ENCODE results near the gene ZFYVE28. TPM values are rescaled to one million over a fixed set of nuclear protein-coding genes. Genes with fewer than 3 reads are reported as not detected.

ZFYVE28 gene
- total RNA-seq, 5 donors from 2014 or later (not counting 1 experiment from before 2014, with no cell fraction given) = 33.4 to 56.2 (median 45.4) TPM

- CTCF ChIA-PET = no interaction called here
- H3K36me3 Mint-ChIP-seq = peaks cover 41% of the 10 kb centered on the region
These were observed 86.8 kb downstream of the ZFYVE28 start for GRCh38 chr4:2331519-2332200.

GRCh38 chr4:2331043-2331420 is 87.4 kb downstream of the ZFYVE28 start:
- H3K27me3 ChIP-seq (replicated peaks in 1 of 2; ENCODE audit: control insufficient read depth in 2 of 2, extremely low read depth in 1 of 2, insufficient read depth in 2 of 2, low read length in 1 of 2) = peaks cover 0 to 4% of the 10 kb centered on the region in 2 experiments
- Mint-ChIP-seq H3K27ac (no peak overlapping the region), H3K4me1 (no peaks in the 10 kb centered on the region), H3K4me3 (no peak overlapping the region), H3K9me3 (peaks cover 5 to 18% (median 14%) of the 10 kb centered on the region in 3 donors), H3K27me3 (no peaks in the 10 kb centered on the region), H3K36me3 (peaks cover 36% of the 10 kb centered on the region)
- H3K27ac ChIP-seq (ENCODE audit: low read length) = no peak overlapping the region
- H3K9me3 ChIP-seq = no peaks in the 10 kb centered on the region
- POLR2A ChIA-PET = no interaction called here
- H3K36me3 ChIP-seq (ENCODE audit: control insufficient read depth in 2 of 2, extremely low read depth in 1 of 2, insufficient read depth in 1 of 2, low read length in 1 of 2) = peaks cover 0 to 2% of the 10 kb centered on the region in 2 donors
- no peak for DNase-seq
- ATAC-seq (replicated peaks in 1 of 4) = no peak
- WGBS (ENCODE audit: insufficient coverage) = 80% methylated on average over 1 of the region's 11 CpGs
- CTCF ChIA-PET = no interaction called here
- no peak overlapping the region for H3K4me3 ChIP-seq (ENCODE audit: control insufficient read depth in 1 of 2, extremely low read depth in 1 of 2, low read length in 1 of 2)
- peaks cover 0 to 8% of the 10 kb centered on the region in 2 experiments for H3K4me1 ChIP-seq (ENCODE audit: control insufficient read depth in 1 of 2, extremely low read depth in 1 of 2, insufficient read depth in 2 of 2, low read length in 2 of 2)

More at GRCh38 chr4:2331519-2332200, 86.8 kb downstream of the ZFYVE28 start:
- peaks cover 0 to 4% of the 10 kb centered on the region in 2 experiments for H3K27me3 ChIP-seq (replicated peaks in 1 of 2; ENCODE audit: control insufficient read depth in 2 of 2, extremely low read depth in 1 of 2, insufficient read depth in 2 of 2, low read length in 1 of 2)
- no peaks in the 10 kb centered on the region for H3K27me3 Mint-ChIP-seq
- H3K27ac ChIP-seq (ENCODE audit: low read length) = no peak overlapping the region
- no peak overlapping the region for H3K4me3 Mint-ChIP-seq
- no peaks in the 10 kb centered on the region for H3K9me3 ChIP-seq
- peaks cover 5 to 18% (median 14%) of the 10 kb centered on the region in 3 donors for H3K9me3 Mint-ChIP-seq
- H3K4me1 Mint-ChIP-seq = no peaks in the 10 kb centered on the region
- POLR2A ChIA-PET = no interaction called here
- no peak overlapping the region for H3K27ac Mint-ChIP-seq
- peaks cover 0 to 2% of the 10 kb centered on the region in 2 donors for H3K36me3 ChIP-seq (ENCODE audit: control insufficient read depth in 2 of 2, extremely low read depth in 1 of 2, insufficient read depth in 1 of 2, low read length in 1 of 2)
- 92% methylated on average over 7 of the region's 13 CpGs for WGBS (ENCODE audit: insufficient coverage)
- DNase-seq (no peak), ATAC-seq (replicated peaks in 1 of 4) (no peak)
- no peak overlapping the region for H3K4me3 ChIP-seq (ENCODE audit: control insufficient read depth in 1 of 2, extremely low read depth in 1 of 2, low read length in 1 of 2)
- H3K4me1 ChIP-seq (ENCODE audit: control insufficient read depth in 1 of 2, extremely low read depth in 1 of 2, insufficient read depth in 2 of 2, low read length in 2 of 2) = peaks cover 0 to 8% of the 10 kb centered on the region in 2 experiments

GRCh38 chr4:2330091-2331042 is 88.1 kb downstream of the ZFYVE28 start:
- H3K36me3 Mint-ChIP-seq = peaks cover 33% of the 10 kb centered on the region
- ChIA-PET POLR2A (no interaction called here), CTCF (no interaction called here)

GRCh38 chr4:2327579-2327978 is 90.9 kb downstream of the ZFYVE28 start:
- CTCF ChIA-PET = no interaction called here
- POLR2A ChIA-PET = no interaction called here
- Histone ChIP-seq H3K27ac (ENCODE audit: low read length) (no peak overlapping the region), H3K4me1 (ENCODE audit: control insufficient read depth in 1 of 2, extremely low read depth in 1 of 2, insufficient read depth in 2 of 2, low read length in 2 of 2) (no peaks in the 10 kb centered on the region), H3K9me3 (no peaks in the 10 kb centered on the region), H3K4me3 (ENCODE audit: control insufficient read depth in 1 of 2, extremely low read depth in 1 of 2, low read length in 1 of 2) (no peak overlapping the region), H3K36me3 (ENCODE audit: control insufficient read depth in 2 of 2, extremely low read depth in 1 of 2, insufficient read depth in 1 of 2, low read length in 1 of 2) (peaks cover 0 to 2% of the 10 kb centered on the region in 2 donors), H3K27me3 (replicated peaks in 1 of 2; ENCODE audit: control insufficient read depth in 2 of 2, extremely low read depth in 1 of 2, insufficient read depth in 2 of 2, low read length in 1 of 2) (no peaks in the 10 kb centered on the region)
- Mint-ChIP-seq H3K9me3 (peaks cover 5 to 18% (median 14%) of the 10 kb centered on the region in 3 donors), H3K27me3 (no peaks in the 10 kb centered on the region), H3K4me1 (no peaks in the 10 kb centered on the region), H3K4me3 (no peak overlapping the region), H3K36me3 (peaks cover 35% of the 10 kb centered on the region), H3K27ac (no peak overlapping the region)
- no peak for DNase-seq
- no peak for ATAC-seq (replicated peaks in 1 of 4)

More at GRCh38 chr4:2330091-2331042, 88.1 kb downstream of the ZFYVE28 start:
- Histone ChIP-seq H3K27me3 (replicated peaks in 1 of 2; ENCODE audit: control insufficient read depth in 2 of 2, extremely low read depth in 1 of 2, insufficient read depth in 2 of 2, low read length in 1 of 2) (peaks cover 0 to 4% of the 10 kb centered on the region in 2 experiments), H3K27ac (ENCODE audit: low read length) (no peak overlapping the region), H3K9me3 (no peaks in the 10 kb centered on the region), H3K4me1 (ENCODE audit: control insufficient read depth in 1 of 2, extremely low read depth in 1 of 2, insufficient read depth in 2 of 2, low read length in 2 of 2) (peaks cover 0 to 8% of the 10 kb centered on the region in 2 experiments), H3K4me3 (ENCODE audit: control insufficient read depth in 1 of 2, extremely low read depth in 1 of 2, low read length in 1 of 2) (no peak overlapping the region), H3K36me3 (ENCODE audit: control insufficient read depth in 2 of 2, extremely low read depth in 1 of 2, insufficient read depth in 1 of 2, low read length in 1 of 2) (peaks cover 0 to 2% of the 10 kb centered on the region in 2 donors)
- no peak for ATAC-seq (replicated peaks in 1 of 4)
- WGBS (ENCODE audit: insufficient coverage) = 93% methylated on average over 16 of the region's 19 CpGs
- DNase-seq = no peak
- H3K27ac Mint-ChIP-seq = no peak overlapping the region
- H3K4me1 Mint-ChIP-seq = no peaks in the 10 kb centered on the region
- H3K9me3 Mint-ChIP-seq = peaks cover 5 to 18% (median 14%) of the 10 kb centered on the region in 3 donors
- no peak overlapping the region for H3K4me3 Mint-ChIP-seq
- H3K27me3 Mint-ChIP-seq = no peaks in the 10 kb centered on the region

- ChIA-PET CTCF (interaction anchor here (0.6 to 1.0 kb wide), 2 partner anchors 29 to 34 kb away, joined by 3 read pairs; no protein-coding TSS in a partner anchor), POLR2A (interaction anchor here in 1 of 2 donors (0.5 to 0.7 kb wide), 2 partner anchors 119 to 461 kb away, joined by 3 to 7 read pairs; no protein-coding TSS in a partner anchor)
- Histone ChIP-seq H3K4me3 (ENCODE audit: control insufficient read depth in 1 of 2, extremely low read depth in 1 of 2, low read length in 1 of 2) (no peak overlapping the region), H3K4me1 (ENCODE audit: control insufficient read depth in 1 of 2, extremely low read depth in 1 of 2, insufficient read depth in 2 of 2, low read length in 2 of 2) (peaks cover 0 to 17% of the 10 kb centered on the region in 2 experiments), H3K36me3 (ENCODE audit: control insufficient read depth in 2 of 2, extremely low read depth in 1 of 2, insufficient read depth in 1 of 2, low read length in 1 of 2) (peaks cover 0 to 2% of the 10 kb centered on the region in 2 donors), H3K27ac (ENCODE audit: low read length) (no peak overlapping the region), H3K9me3 (no peaks in the 10 kb centered on the region), H3K27me3 (replicated peaks in 1 of 2; ENCODE audit: control insufficient read depth in 2 of 2, extremely low read depth in 1 of 2, insufficient read depth in 2 of 2, low read length in 1 of 2) (no peaks in the 10 kb centered on the region)
- Mint-ChIP-seq H3K27me3 (no peaks in the 10 kb centered on the region), H3K4me1 (peaks cover 3 to 10% (median 6%) of the 10 kb centered on the region in 3 donors), H3K27ac (no peak overlapping the region), H3K9me3 (peaks cover 5 to 18% (median 12%) of the 10 kb centered on the region in 3 donors), H3K36me3 (peaks cover 27% of the 10 kb centered on the region), H3K4me3 (no peak overlapping the region)
- ATAC-seq (replicated peaks in 1 of 4) = no peak
- no CpG with 5 or more reads among the region's 1 CpG for WGBS (ENCODE audit: insufficient coverage)
- no peak for DNase-seq
These were observed 93.6 kb downstream of the ZFYVE28 start for GRCh38 chr4:2324891-2325290.

- H3K4me3 ChIP-seq (ENCODE audit: control insufficient read depth in 1 of 2, extremely low read depth in 1 of 2, low read length in 1 of 2) = no peak overlapping the region
- H3K27me3 ChIP-seq (replicated peaks in 1 of 2; ENCODE audit: control insufficient read depth in 2 of 2, extremely low read depth in 1 of 2, insufficient read depth in 2 of 2, low read length in 1 of 2) = no peaks in the 10 kb centered on the region
- DNase-seq (no peak), ATAC-seq (replicated peaks in 1 of 4) (no peak)
- H3K27ac ChIP-seq (ENCODE audit: low read length) = no peak overlapping the region
- Mint-ChIP-seq H3K27ac (no peak overlapping the region), H3K9me3 (peaks cover 0 to 5% (median 3%) of the 10 kb centered on the region in 3 donors), H3K27me3 (no peaks in the 10 kb centered on the region), H3K4me3 (no peak overlapping the region), H3K4me1 (peaks cover 3 to 10% (median 6%) of the 10 kb centered on the region in 3 donors), H3K36me3 (peaks cover 7% of the 10 kb centered on the region)
- H3K36me3 ChIP-seq (ENCODE audit: control insufficient read depth in 2 of 2, extremely low read depth in 1 of 2, insufficient read depth in 1 of 2, low read length in 1 of 2) = no peaks in the 10 kb centered on the region
- POLR2A ChIA-PET = no interaction called here
- H3K4me1 ChIP-seq (ENCODE audit: control insufficient read depth in 1 of 2, extremely low read depth in 1 of 2, insufficient read depth in 2 of 2, low read length in 2 of 2) = peaks cover 0 to 19% of the 10 kb centered on the region in 2 experiments
- 90% methylated on average over 2 of the region's 13 CpGs for WGBS (ENCODE audit: insufficient coverage)
- H3K9me3 ChIP-seq = no peaks in the 10 kb centered on the region
- CTCF ChIA-PET = no interaction called here
These were observed 95.6 kb downstream of the ZFYVE28 start for GRCh38 chr4:2322841-2323240.
